GM18508 (cell line): ENCODE measurements around the gene SWSAP1.
"Not testable (repeated sequence)": the region's sequence is repeated elsewhere in the genome, so short reads cannot be mapped to it uniquely, and the experiment has no call there.

Experiments used
- ATAC-seq: cut with Tn5 transposase; IDR thresholded peaks from one replicate; pipeline ENCODE4 v1.9.1; 2021; ENCODE audit warnings: moderate number of reproducible peaks; ENCODE audit not compliant: insufficient read depth, unreplicated experiment

SWSAP1 gene

GRCh38 chr19:11377756-11378155, 3.3 kb downstream of the SWSAP1 start:
- ATAC-seq: no peak

- ATAC-seq: no peak
Measured at GRCh38 chr19:11378319-11379189, 4.1 kb downstream of the SWSAP1 start.

- not testable (repeated sequence) for ATAC-seq
Measured at GRCh38 chr19:11379269-11379845, 4.9 kb downstream of the SWSAP1 start.

DNA sequence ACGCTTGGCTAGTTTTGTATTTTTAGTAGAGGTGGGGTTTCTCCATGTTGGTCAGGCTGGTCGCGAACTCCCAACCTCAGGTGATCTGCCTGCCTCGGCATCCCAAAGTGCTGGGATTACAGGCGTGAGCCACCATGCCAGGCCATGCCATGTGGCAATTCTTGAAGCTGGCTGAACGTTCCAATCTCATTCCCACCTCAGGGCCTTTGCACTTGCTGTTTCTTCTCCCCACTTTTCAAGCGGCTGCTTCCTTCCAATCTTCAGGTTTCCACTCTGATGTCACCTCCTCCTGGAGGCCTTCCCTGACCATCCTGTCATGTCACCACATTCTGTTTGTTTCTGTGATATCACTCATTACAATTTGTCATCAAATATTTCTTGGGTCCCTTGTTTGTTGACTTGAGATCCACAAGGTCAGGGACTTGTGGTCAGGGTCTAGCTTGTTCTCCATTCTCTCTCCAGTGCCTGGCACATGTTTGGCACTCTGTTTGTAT, 5.4 kb downstream of the SWSAP1 start:
- no peak for ATAC-seq

DNA sequence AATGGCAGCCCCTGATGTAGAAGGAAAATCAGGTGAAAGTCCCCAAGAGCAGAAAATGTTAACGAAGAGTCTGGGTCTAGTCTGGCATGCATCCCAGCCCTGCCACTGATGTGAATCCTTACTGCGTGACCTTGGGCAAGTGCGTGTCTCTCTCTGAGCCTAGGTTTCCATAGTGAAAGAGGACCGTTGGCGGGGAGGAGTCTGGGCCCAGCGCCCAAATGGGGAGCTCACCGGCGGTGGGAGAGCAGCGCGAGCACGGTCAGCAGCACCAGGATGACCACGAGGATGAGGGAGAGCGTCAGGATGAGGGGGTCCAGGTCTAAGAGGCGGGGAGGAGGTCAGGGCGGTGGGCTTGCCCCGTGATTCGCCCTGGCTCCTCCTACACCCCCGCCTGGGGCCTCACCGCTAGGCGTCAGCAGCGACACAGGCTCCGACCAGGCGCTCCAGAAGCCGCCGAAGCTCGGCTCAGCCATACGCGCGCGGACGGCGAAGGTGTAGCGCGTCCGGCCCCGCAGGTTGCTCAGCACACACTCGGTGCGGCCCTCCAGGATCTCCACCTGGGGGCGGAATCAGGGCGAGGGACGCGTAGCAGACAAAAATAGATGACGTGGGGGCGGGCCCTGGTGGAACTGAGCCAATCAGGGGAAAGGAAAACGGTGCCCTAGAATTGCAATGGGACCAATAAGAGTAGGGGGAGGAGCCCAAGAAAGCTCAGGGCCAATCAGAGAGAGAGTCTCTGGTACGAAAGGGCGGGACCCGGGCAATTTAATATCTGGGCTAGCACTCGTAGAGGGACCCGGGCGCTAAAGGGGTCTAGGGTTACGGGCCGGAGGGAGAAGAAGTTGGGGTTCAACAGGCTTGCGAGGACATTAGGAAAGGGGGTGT, 6.4 kb downstream of the SWSAP1 start:
- peak; percentile 58 for ATAC-seq

DNA sequence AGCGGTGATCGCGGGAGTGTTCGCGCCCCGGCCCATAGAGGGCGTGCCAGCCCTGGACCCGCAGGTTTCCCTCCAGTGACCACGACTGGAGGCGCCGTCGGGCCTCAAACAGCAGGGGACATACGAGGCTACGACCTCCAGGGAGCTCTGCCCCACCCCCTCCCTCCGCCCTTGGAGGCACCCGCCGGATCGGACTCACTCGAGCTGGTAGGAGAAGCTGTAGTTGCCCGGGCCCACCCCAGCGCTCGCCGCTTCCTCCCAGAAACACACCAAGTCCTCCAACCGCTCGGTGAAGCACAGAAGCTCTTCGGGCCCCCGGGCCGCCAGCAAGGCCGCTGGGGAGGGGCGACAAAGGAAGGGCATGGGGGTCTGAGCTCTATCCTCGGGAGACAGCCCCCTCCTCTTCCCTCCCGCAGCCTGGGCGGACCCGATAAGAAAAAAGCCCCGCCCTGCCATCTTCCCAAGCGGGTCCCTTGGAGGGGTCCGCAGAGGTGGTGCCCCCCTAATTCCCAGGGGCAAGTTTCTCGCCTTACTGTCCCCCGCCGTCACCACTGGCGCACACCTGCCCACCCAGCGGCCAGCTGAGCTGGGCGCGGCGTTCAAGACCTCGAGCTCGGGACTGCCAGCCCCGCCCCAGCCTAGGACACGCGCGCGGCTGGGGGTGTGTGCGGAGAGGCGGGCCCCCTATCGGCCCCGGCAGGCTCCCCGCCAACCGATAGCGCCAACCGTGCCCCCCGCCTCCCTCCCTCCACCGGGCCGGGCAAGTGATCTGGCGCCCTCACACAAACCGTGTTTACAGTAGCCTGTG, 8.6 kb downstream of the SWSAP1 start:
- no peak for ATAC-seq

- no peak for ATAC-seq
Measured at GRCh38 chr19:11383706-11384048, 9.2 kb downstream of the SWSAP1 start.

DNA sequence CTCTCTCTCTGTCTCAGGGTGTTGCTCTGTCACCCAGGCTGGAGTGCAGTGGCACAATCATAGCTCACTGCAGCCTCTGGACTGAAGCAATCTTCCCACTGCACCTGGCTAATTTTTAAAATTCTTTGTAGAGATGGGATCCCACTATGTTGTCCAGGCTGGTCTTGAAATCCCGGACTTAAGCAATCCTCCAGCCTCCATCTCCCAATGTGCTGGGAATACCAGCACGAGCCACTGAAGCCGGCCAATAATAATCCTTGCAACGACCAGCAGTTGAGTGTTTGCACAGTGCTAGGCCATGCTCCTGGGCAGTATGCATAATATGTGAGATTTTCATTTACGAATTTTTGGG, 10.3 kb downstream of the SWSAP1 start:
- no peak for ATAC-seq

DNA sequence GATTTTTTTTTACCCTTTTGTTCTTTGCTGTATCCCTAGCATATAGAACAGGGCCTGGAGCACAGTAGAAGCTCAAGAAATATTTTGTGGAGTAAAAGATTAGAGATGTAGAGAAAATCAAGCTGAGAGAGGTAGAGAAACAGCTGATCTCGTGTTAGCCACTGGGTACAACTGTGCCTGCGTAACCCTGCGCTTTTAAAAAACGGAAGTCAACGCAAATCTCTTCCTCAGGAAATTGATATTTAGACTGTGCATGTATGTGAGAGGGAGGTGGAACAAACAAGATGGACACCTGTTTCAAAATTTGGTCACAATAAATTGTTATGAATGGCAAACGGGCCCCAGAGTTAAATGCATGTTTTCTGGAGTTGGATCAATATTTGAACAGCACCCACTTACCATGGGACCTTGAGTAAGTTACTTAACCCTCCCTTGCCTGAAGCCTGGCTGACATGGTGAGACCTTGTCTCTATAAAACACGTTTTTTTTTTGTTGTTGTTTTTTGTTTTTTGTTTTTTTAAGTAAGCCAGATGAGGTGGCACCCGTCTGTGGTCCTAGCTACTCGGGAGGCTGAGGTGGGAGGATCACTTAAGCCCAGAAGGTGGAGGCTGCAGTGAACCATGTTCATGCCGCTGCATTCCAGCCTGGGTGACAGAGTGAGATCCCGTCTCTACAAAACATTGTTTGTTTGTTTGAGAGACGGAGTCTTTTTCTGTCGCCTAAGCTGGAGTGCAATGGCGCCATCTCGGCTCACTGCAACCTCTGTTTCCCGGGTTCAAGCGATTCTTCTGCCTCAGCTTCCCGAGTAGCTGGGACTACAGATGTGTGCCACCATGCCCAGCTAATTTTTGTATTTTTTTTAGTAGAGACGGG, 12.9 kb downstream of the SWSAP1 start:
- ATAC-seq: no peak

DNA sequence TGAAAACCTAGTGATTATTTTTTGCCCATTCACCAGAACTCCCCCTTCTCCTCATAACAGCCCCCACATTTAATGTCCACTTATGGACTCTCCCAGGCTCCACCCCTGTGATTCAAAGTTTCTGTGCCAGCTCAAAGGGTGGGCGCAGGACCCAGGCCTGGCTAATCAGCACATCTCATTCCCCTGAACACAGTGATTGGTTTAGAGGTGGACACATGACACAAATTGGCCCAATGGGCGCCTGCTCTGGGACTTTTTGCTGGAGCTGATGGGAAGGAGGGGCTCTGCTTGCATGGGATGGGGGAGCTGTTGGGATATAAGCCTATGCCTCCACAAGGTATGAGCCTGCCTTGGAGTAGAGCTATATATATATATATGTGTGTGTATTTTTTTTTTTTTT, 15.9 kb downstream of the SWSAP1 start:
- no peak for ATAC-seq

DNA sequence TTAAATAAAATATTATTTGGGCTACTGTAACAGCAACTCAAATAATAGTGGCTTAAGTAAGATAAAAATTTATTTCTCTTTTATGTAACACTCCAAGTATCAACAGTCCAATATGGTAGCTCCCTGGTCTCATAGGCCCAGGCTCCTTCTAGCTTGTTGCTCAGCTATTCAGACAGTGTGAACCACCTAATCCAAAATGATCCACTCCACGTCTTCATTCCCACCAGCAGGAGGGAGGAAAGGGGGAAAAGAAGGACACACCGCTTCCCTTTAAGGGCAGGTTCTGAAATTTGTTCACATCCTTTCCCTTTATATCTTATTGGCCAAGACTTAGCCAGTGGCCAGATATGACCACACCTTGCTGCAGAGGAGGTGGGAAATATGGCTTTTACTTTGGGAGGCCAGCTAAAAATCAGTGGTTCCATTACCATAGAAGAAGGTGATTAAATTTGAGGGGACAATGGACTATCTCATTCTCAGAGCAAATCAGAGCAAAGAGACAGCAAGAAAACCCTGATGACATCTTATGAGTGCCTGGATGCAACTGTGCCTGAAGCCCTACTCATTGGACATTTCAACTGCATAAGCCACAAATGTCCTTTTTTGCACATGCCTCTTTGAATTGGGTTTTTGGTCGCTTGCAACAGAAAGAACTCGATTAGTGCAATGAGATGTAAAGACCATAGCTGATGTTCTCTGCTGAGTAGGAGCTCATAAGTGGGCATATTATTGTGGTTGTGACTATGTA, 16.6 kb downstream of the SWSAP1 start:
- ATAC-seq: no peak

DNA sequence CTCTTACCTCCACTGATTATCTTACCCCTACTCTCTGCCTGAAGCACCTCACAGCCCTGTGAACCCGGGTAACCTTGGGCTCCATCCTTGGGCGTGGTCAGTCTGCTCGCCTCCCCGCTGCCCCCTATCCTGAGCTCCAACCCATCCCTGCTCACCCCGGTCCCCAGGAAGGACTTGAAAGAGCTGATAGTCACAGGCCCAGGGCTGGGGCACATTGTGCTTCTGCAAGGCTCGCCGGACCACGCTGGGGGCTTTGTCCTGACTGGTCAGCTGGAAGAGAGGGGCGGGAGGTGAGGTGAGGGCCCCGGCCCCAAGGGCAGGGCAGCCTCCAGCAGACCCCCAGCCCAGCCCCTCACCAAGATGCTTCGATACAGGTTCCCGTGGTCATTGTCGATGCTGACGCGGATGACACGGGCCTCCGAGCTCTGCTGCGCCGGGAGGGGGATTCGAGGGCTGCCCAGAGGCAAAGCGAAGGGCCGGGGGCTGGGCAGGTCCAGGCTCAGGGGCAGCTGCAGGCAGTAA, 22.7 kb downstream of the SWSAP1 start:
- ATAC-seq: no peak

- no peak for ATAC-seq
Measured at GRCh38 chr19:11399667-11400066, 25.2 kb downstream of the SWSAP1 start.

GRCh38 chr19:11400798-11401197, 26.3 kb downstream of the SWSAP1 start:
- no peak for ATAC-seq

GRCh38 chr19:11401808-11402543, 27.5 kb downstream of the SWSAP1 start:
- ATAC-seq: no peak

DNA sequence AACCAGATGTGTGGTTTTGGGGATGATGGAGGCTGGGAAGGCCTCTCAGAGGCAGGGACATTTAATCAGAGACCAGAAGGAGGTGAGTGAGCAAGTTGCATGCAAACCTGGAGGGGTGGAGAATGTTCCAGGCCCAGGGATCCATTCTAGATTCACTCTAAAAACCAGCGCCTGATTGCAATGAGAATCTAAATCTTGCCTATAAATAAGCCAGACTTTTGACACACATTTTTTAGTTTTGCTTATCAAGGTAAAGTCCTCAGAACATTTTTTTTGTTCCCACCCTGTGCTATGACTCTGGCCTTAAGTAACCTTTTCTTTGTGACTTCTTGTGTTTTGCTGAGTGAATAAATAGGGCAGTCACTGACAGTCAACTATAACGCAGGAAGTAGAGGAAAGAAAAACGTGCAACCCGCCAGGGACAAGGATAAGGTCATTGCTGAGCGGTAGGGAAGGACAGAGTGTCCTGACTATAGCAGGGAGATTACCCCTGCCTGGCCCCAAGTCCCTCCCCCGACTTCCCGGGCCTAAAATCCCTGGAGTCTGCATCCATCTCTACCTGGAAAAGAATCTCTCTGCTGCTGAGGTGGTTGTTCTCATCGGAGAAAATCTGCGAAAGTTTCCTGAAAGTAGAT, 30.2 kb downstream of the SWSAP1 start:
- ATAC-seq: no peak
